ENCODE results near the gene PCF11. TPM values are rescaled to one million over a fixed set of nuclear protein-coding genes. Genes with fewer than 3 reads are reported as not detected.

Gene PCF11
- total RNA-seq, 1 experiment from 2014 or later = 41.9 TPM

GRCh38 chr11:83139310-83139709 lies 17.6 kb upstream of the PCF11 start:
- TF ChIP-seq RAD21 (IDR thresholded peaks at IDR 0.05; ENCODE audit: low read depth) (no peak), ZFX (IDR thresholded peaks at IDR 0.05) (no peak), SRF (IDR thresholded peaks at IDR 0.05; ENCODE audit: low read depth) (no peak), ZBTB33 (IDR thresholded peaks at IDR 0.05; ENCODE audit: extremely low read depth, insufficient replicate concordance, low read length) (no peak)
- no peaks in the 10 kb centered on the region for H4K20me1 ChIP-seq (ENCODE audit: insufficient read depth)
- ChIA-PET POLR2A (no interaction called here), CTCF (no interaction called here), RAD21 (ENCODE audit: low non-redundant PET in 1 of 2, low total read pairs in 2 of 2, uncharacterized antibody in 2 of 2, unreplicated experiment in 2 of 2) (no interaction called here)
- H3K27me3 ChIP-seq (ENCODE audit: insufficient read depth, low read length) = no peaks in the 10 kb centered on the region
- no peak overlapping the region for H3K4me2 ChIP-seq (ENCODE audit: low read length)
- no peaks in the 10 kb centered on the region for H3K4me1 ChIP-seq (ENCODE audit: control insufficient read depth in 1 of 2, insufficient read depth in 2 of 2, low read length in 2 of 2)
- DNase-seq (ENCODE audit: low read depth, low spot score) (no peak), ATAC-seq (no peak)
- H3K36me3 ChIP-seq (ENCODE audit: control insufficient read depth in 1 of 2, insufficient read depth in 2 of 2, low read length in 2 of 2) = no peaks in the 10 kb centered on the region
- H3K9me3 ChIP-seq (ENCODE audit: control insufficient read depth in 1 of 2, insufficient read depth in 1 of 2, low read depth in 1 of 2, low read length in 2 of 2) = no peaks in the 10 kb centered on the region
- H3K79me2 ChIP-seq (ENCODE audit: insufficient read depth, low read length) = no peaks in the 10 kb centered on the region
- intact Hi-C loops (cut with micrococcal nuclease) = no loop called here
- H3K9me2 ChIP-seq (ENCODE audit: insufficient read depth) = no peaks in the 10 kb centered on the region
- H2AFZ ChIP-seq (ENCODE audit: low read depth, low read length, poor library complexity, severe bottlenecking) = no peak overlapping the region
- no peak overlapping the region for H3K9ac ChIP-seq (ENCODE audit: low read length)
- H3K27ac ChIP-seq (ENCODE audit: low read depth, low read length) = no peak overlapping the region
- no TSS peak for BruUV-seq (replicated peaks)
- no peak overlapping the region for H3K4me3 ChIP-seq (replicated peaks in 1 of 2; ENCODE audit: low read depth in 1 of 2, low read length in 2 of 2)

DNA sequence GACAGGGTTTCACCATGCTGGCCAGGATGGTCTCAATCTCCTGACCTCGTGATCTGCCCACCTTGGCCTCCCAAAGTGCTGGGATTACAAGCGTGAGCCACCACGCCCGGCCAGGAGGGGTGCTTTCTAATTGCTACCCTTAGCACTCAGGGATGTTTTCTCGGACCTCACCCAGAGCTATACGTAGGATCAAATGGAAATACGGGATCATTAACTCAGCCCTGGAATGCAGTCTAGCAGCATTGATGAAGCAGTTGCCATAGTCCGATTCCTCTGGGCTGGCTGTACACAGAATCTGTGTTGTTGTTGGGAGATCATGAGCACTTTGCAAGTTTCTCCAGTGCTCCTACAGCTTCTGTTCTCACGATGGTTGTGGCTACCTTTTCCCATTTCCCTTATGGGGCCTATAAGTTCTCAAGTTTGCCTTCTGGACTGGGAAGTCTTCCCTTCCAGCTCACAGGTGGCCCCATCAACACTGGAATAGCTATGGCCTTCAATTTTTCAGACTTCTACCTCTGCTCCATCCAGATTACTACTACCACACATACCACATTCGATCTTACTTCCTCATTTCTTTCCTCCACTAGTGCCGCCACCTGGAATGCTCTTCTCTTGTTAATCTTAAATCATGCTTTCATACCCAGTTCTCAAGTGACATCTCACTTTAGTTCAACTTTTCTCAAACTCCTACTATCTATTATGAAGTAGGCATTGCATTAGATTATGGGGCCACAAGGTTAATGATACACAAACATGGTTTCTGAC lies 16.1 kb upstream of the PCF11 start:
- H3K9ac ChIP-seq (ENCODE audit: low read length) = no peak overlapping the region
- no peak overlapping the region for H3K27ac ChIP-seq (ENCODE audit: low read depth, low read length)
- no peaks in the 10 kb centered on the region for H4K20me1 ChIP-seq (ENCODE audit: insufficient read depth)
- no peaks in the 10 kb centered on the region for H3K9me3 ChIP-seq (ENCODE audit: control insufficient read depth in 1 of 2, insufficient read depth in 1 of 2, low read depth in 1 of 2, low read length in 2 of 2)
- H2AFZ ChIP-seq (ENCODE audit: low read depth, low read length, poor library complexity, severe bottlenecking) = peak overlapping the region; percentile 2
- H3K4me3 ChIP-seq (replicated peaks in 1 of 2; ENCODE audit: low read depth in 1 of 2, low read length in 2 of 2) = no peak overlapping the region
- no peaks in the 10 kb centered on the region for H3K9me2 ChIP-seq (ENCODE audit: insufficient read depth)
- no peak for ATAC-seq
- H3K27me3 ChIP-seq (ENCODE audit: insufficient read depth, low read length) = no peaks in the 10 kb centered on the region
- DNase-seq (ENCODE audit: low read depth, low spot score) = no peak
- no peaks in the 10 kb centered on the region for H3K4me1 ChIP-seq (ENCODE audit: control insufficient read depth in 1 of 2, insufficient read depth in 2 of 2, low read length in 2 of 2)
- no peak overlapping the region for H3K4me2 ChIP-seq (ENCODE audit: low read length)
- no peaks in the 10 kb centered on the region for H3K36me3 ChIP-seq (ENCODE audit: control insufficient read depth in 1 of 2, insufficient read depth in 2 of 2, low read length in 2 of 2)
- POLR2A ChIA-PET = interaction anchor here (1.0 to 1.3 kb wide), 3 partner anchors 10 to 241 kb away, joined by 3 read pairs; partner anchors contain the start of genes PCF11 and PRCP
- CTCF ChIA-PET = no interaction called here
- RAD21 ChIA-PET (ENCODE audit: low non-redundant PET in 1 of 2, low total read pairs in 2 of 2, uncharacterized antibody in 2 of 2, unreplicated experiment in 2 of 2) = no interaction called here
- no TSS peak for BruUV-seq (replicated peaks)
- no peaks in the 10 kb centered on the region for H3K79me2 ChIP-seq (ENCODE audit: insufficient read depth, low read length)
- intact Hi-C loops (cut with micrococcal nuclease) = no loop called here
- TF ChIP-seq ZBTB33 (IDR thresholded peaks at IDR 0.05; ENCODE audit: extremely low read depth, insufficient replicate concordance, low read length) = no peak
- TF ChIP-seq CTCF (IDR thresholded peaks at IDR 0.05 in 2 of 3, conservative IDR thresholded peaks at IDR 0.05 in 1 of 3; ENCODE audit: borderline replicate concordance in 1 of 3, insufficient read depth in 1 of 3, low read depth in 2 of 3, low read length in 2 of 3) = no peak
- no peak for TF ChIP-seq TCF7L2 (IDR thresholded peaks at IDR 0.05; ENCODE audit: borderline replicate concordance, extremely low read depth, insufficient read depth, insufficient read length)
- TF ChIP-seq SIN3A (IDR thresholded peaks at IDR 0.05; ENCODE audit: low read depth) = no peak
- TF ChIP-seq ZNF274 (IDR thresholded peaks at IDR 0.05; ENCODE audit: low read depth, low read length) = no peak
- no peak for TF ChIP-seq EZH2phosphoT487 (IDR thresholded peaks at IDR 0.05; ENCODE audit: borderline replicate concordance)
- TF ChIP-seq EZH2 (IDR thresholded peaks at IDR 0.05) = no peak
- no peak for TF ChIP-seq MAX (IDR thresholded peaks at IDR 0.05)
- TF ChIP-seq POLR2AphosphoS5 (IDR thresholded peaks at IDR 0.05; ENCODE audit: low read depth, low read length) = no peak
- TF ChIP-seq CEBPB (IDR thresholded peaks at IDR 0.05; ENCODE audit: low read depth) = no peak

Data from HCT116 (cell line).